Nephron progenitor cell (in vitro differentiated cells): ENCODE results near the gene UBE2E2.

Experiments used
- DNase-seq: peaks from one replicate; pipeline ENCODE4 v3.0.0; 2021
- H3K27ac Mint-ChIP-seq: 2 replicates; pipeline ENCODE4 v1.8.0; 2021; ENCODE audit warnings: mild to moderate bottlenecking, moderate library complexity, mixed read lengths
- H3K27me3 Mint-ChIP-seq: 2 replicates; pipeline ENCODE4 v1.8.0; 2021; ENCODE audit warnings: mild to moderate bottlenecking, low read depth, mixed read lengths; ENCODE audit not compliant: poor library complexity
- H3K36me3 Mint-ChIP-seq: 2 replicates; pipeline ENCODE4 v1.8.0; 2021; ENCODE audit warnings: low read depth, mixed read lengths
- H3K4me1 Mint-ChIP-seq: 2 replicates; pipeline ENCODE4 v1.8.0; 2021; ENCODE audit warnings: mixed read lengths
- H3K4me3 Mint-ChIP-seq: 2 replicates; pipeline ENCODE4 v1.8.0; 2021; ENCODE audit warnings: mild to moderate bottlenecking, moderate library complexity, mixed read lengths
- H3K9me3 Mint-ChIP-seq: 2 replicates; pipeline ENCODE4 v1.8.0; 2021; ENCODE audit warnings: mild to moderate bottlenecking, moderate library complexity, mixed read lengths
- CTCF ChIP-seq: fragments of 200-600 bp; sonication (generic); IDR thresholded peaks from 2 replicates; pipeline ENCODE4 v1.5.0; 2021; ENCODE audit warnings: antibody characterized with exemption

Gene UBE2E2

DNA sequence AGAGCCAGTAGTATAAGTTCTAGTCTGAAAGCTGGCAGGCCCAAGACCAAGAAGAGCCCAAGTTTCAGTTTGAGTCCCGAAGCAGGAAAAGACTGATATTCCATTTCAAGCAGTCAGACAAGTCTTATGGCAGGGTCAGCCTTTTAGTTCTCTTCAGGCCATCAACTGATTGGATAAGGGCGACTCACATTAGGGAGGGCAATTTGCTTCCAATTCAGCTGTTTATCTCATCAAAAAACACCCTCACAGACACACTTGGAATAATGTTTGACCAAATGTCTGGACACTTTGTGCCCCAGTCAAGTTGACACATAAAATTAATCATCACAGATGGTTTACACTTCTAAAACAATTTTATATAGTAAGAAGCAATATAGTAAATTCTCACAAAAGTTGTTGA is 69.7 kb downstream of the UBE2E2 start:
- TF ChIP-seq CTCF = no peak
- Mint-ChIP-seq H3K4me1 (peaks cover 5% of the 10 kb centered on the region), H3K27me3 (no peaks in the 10 kb centered on the region), H3K9me3 (peaks cover 32% of the 10 kb centered on the region), H3K36me3 (peaks cover 17% of the 10 kb centered on the region), H3K27ac (no peak overlapping the region), H3K4me3 (no peak overlapping the region)
- no peak for DNase-seq

GRCh38 chr3:23275061-23275460 is 71.9 kb downstream of the UBE2E2 start:
- H3K36me3 Mint-ChIP-seq = peaks cover 17% of the 10 kb centered on the region

GRCh38 chr3:23275814-23276213 is 72.7 kb downstream of the UBE2E2 start:
- no peak for TF ChIP-seq CTCF

More at GRCh38 chr3:23275061-23275460, 71.9 kb downstream of the UBE2E2 start:
- peaks cover 24% of the 10 kb centered on the region for H3K9me3 Mint-ChIP-seq
- peaks cover 5% of the 10 kb centered on the region for H3K4me1 Mint-ChIP-seq
- TF ChIP-seq CTCF = no peak
- H3K27me3 Mint-ChIP-seq = no peaks in the 10 kb centered on the region
- H3K4me3 Mint-ChIP-seq = no peak overlapping the region
- DNase-seq = no peak
- H3K27ac Mint-ChIP-seq = peak overlapping the region; percentile 57

DNA sequence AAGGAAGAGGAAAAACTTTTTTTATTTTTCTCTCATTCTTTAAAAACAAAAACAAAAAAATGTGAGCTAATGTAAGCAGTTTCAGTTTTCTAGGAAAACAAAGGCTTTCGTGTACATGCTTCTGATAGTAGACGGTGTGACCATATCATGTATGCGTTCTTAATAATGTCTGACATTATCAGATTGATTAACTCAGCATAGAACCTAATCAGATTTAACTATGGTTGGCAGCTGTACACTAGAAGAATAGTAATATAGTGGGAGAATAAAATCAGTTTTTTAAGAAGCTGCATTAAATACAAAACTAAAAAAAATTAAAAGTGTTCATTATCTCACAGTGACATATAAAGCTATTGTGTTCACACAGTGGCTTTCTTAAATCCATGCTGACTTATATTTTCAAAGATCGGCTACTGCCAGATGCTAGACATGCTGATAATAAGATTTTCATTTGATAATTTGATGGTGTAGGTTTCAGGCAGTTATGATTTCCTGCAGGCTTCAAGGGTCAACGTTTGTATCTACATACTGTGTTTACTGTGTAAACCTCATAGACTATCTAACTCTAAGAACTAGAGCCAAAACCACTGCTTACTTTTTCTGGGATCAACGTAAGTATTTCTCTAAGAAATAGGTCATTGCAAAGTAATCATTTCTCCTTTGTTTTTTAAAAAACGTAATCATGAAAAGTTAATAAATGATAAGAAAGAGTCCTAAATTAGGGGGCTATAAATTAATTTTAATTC is 74.0 kb downstream of the UBE2E2 start:
- H3K9me3 Mint-ChIP-seq = peaks cover 9% of the 10 kb centered on the region
- DNase-seq = no peak
- peaks cover 5% of the 10 kb centered on the region for H3K4me1 Mint-ChIP-seq
- no peak overlapping the region for H3K4me3 Mint-ChIP-seq
- no peaks in the 10 kb centered on the region for H3K27me3 Mint-ChIP-seq
- TF ChIP-seq CTCF = no peak
- peaks cover 8% of the 10 kb centered on the region for H3K36me3 Mint-ChIP-seq
- no peak overlapping the region for H3K27ac Mint-ChIP-seq

More at GRCh38 chr3:23275814-23276213, 72.7 kb downstream of the UBE2E2 start:
- H3K27ac Mint-ChIP-seq = peak overlapping the region; percentile 6
- no peaks in the 10 kb centered on the region for H3K27me3 Mint-ChIP-seq
- peaks cover 16% of the 10 kb centered on the region for H3K9me3 Mint-ChIP-seq
- no peak overlapping the region for H3K4me3 Mint-ChIP-seq
- H3K4me1 Mint-ChIP-seq = peaks cover 5% of the 10 kb centered on the region
- H3K36me3 Mint-ChIP-seq = peaks cover 14% of the 10 kb centered on the region
- DNase-seq = no peak

DNA sequence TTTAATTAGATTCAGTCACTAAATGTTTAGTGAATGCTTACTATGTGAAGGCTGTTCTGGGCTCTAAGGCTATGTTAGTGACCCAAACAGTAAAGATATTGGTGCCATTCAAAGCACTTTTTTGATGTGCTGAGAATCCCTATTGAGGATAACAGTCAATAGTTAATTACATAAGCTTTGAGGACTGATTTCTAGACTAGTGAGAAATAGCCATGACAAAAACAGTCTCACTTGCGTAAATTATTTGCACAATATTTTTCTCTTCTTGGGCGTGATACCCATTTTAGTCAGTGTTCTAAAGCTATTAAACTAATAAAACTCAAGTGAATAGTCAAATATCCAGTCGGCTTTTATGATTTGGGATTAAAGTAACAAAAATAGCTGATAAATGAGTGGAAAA is 74.6 kb downstream of the UBE2E2 start:
- DNase-seq = no peak
- no peak overlapping the region for H3K27ac Mint-ChIP-seq
- no peak overlapping the region for H3K4me3 Mint-ChIP-seq
- H3K27me3 Mint-ChIP-seq = no peaks in the 10 kb centered on the region
- no peak for TF ChIP-seq CTCF
- peaks cover 3% of the 10 kb centered on the region for H3K36me3 Mint-ChIP-seq
- peaks cover 5% of the 10 kb centered on the region for H3K4me1 Mint-ChIP-seq
- H3K9me3 Mint-ChIP-seq = peaks cover 4% of the 10 kb centered on the region

DNA sequence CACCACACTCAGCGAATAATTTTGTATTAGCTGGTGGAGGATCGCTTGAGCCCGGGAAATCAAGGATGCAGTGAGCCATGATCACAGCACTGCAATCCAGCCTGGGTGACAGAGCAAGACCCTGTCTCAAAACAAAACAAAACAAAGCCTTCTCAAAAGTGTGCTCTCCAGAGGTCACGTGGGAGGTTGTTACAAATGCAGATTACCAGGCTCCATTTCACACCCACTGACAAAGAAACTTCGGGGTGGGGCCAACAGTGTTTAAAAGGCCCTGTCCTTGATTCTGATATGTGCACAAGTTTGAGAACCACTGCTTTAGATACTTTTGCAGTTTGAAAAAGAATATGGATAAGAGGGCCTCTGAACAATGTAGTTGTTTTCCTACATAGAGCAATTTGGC is 80.5 kb downstream of the UBE2E2 start:
- no peak for DNase-seq
- no peaks in the 10 kb centered on the region for H3K27me3 Mint-ChIP-seq
- no peak for TF ChIP-seq CTCF
- H3K9me3 Mint-ChIP-seq = peaks cover 21% of the 10 kb centered on the region
- H3K4me3 Mint-ChIP-seq = no peak overlapping the region
- H3K36me3 Mint-ChIP-seq = peaks cover 16% of the 10 kb centered on the region
- H3K27ac Mint-ChIP-seq = peak overlapping the region; percentile 74
- H3K4me1 Mint-ChIP-seq = peaks cover 5% of the 10 kb centered on the region
